HCT116 (cell line): Measurements from ENCODE around the gene GRM8.

Experiments
- POLR2AphosphoS5 ChIP-seq: IDR thresholded peaks from 2 replicates; pipeline ENCODE4 v1.6.1; 2011; ENCODE audit warnings: mild to moderate bottlenecking, low read depth, low read length, moderate library complexity
- TF ChIP-seq, protein P1 (sequence below), 3 experiments: fragments of 200-600 bp in 1 of 3; sonication (generic) in 1 of 3; IDR thresholded peaks in 2 of 3; conservative IDR thresholded peaks in 1 of 3; 2 replicates each; pipeline ENCODE4 v1.5.1; 2012 to 2017; ENCODE audit warnings: low read depth in 2 of 3, low read length in 2 of 3, antibody characterized with exemption in 1 of 3, borderline replicate concordance in 1 of 3, control low read depth in 1 of 3, mild to moderate bottlenecking in 1 of 3, mixed read lengths in 1 of 3, mixed run types in 1 of 3, moderate library complexity in 1 of 3; ENCODE audit not compliant: insufficient read depth in 1 of 3

DNA sequence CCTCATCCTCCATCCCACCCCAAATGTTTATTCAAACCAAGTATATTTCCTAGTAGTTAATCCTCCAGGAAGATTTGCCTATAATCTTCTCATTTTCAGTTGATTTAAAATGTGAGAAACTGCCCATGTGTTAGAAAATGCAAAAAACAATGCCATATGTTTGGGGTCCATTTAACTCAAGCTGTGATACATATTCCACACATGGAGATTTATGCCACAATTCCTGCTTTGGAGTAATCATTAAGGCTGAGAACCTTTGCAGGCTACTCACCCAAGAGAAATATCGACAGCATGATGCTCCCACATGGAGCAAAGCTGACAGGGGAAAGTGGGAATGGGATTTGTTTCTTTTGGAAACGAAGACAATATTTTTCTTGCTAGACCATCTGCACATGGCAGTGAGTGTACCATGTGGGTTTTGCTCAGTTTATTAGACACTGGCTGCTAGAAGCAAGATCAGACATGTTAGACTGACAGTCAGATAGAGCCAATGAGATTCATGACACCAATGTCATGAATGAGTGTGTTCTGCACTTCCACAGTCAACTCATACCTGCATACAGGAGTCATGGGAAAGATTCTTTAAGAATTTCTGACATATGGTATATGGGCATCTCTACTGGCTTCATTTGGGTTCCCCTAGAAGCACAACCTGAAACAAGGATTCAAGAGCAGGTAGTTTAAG lies 3.4 kb upstream of the GRM8 start:
- no peak for TF ChIP-seq POLR2AphosphoS5
- TF ChIP-seq, protein P1, sequence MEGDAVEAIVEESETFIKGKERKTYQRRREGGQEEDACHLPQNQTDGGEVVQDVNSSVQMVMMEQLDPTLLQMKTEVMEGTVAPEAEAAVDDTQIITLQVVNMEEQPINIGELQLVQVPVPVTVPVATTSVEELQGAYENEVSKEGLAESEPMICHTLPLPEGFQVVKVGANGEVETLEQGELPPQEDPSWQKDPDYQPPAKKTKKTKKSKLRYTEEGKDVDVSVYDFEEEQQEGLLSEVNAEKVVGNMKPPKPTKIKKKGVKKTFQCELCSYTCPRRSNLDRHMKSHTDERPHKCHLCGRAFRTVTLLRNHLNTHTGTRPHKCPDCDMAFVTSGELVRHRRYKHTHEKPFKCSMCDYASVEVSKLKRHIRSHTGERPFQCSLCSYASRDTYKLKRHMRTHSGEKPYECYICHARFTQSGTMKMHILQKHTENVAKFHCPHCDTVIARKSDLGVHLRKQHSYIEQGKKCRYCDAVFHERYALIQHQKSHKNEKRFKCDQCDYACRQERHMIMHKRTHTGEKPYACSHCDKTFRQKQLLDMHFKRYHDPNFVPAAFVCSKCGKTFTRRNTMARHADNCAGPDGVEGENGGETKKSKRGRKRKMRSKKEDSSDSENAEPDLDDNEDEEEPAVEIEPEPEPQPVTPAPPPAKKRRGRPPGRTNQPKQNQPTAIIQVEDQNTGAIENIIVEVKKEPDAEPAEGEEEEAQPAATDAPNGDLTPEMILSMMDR (IDR thresholded peaks at IDR 0.05 in 2 of 3, conservative IDR thresholded peaks at IDR 0.05 in 1 of 3; ENCODE audit: borderline replicate concordance in 1 of 3, insufficient read depth in 1 of 3, low read depth in 2 of 3, low read length in 2 of 3): no peak
